ENCODE data around the gene C20orf141. TPM values are rescaled to one million over a fixed set of nuclear protein-coding genes. Genes with fewer than 3 reads are reported as not detected.

C20orf141 gene
- total RNA-seq, 1 experiment from 2014 or later = not detected

DNA sequence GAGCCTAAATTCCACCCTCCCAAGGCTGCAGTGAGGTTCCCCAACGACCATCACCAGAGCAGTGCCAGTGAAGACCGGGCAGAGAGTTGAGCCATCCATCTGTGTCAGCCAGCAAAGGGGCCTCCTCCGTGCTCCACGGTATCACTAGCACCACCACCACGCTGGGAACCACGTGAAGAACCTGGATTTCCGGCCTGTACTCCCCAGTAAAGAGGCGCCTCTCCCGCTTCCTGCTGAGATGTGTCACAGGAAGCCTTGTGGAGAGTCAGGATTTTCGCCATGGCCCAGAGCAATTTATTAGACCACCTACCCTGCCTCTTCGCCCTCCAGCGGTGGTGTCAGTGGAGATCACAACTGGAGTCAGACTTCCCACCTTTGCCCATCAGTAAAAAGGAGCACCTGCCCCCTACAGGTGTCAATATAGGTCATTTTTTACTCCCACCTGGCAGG lies 43.1 kb upstream of the C20orf141 start:
- peaks cover 32% of the 10 kb centered on the region for H3K27me3 Mint-ChIP-seq (ENCODE audit: low read depth)
- peaks cover 4 to 5% of the 10 kb centered on the region in 2 experiments; a peak in 2 of 4 replicates for H3K4me1 Mint-ChIP-seq
- H2AK5ac ChIP-seq (ENCODE audit: insufficient read length, low read length) = no peak overlapping the region
- H3K23me2 ChIP-seq (ENCODE audit: insufficient read length, low read depth, low read length, poor library complexity, severe bottlenecking) = no peaks in the 10 kb centered on the region
- H3K27ac ChIP-seq (ENCODE audit: insufficient read length, low read depth, low read length) = no peak overlapping the region
- no peak overlapping the region for H3K4me2 ChIP-seq (ENCODE audit: insufficient read depth, insufficient read length, low read length)
- no peak overlapping the region for H2BK120ac ChIP-seq (ENCODE audit: low read depth, low read length, poor library complexity, severe bottlenecking)
- H4K5ac ChIP-seq (ENCODE audit: insufficient read length, low read depth, low read length) = no peak overlapping the region
- H3K9me3 ChIP-seq (ENCODE audit: control insufficient read depth, low read depth, low read length) = no peaks in the 10 kb centered on the region
- H3K9ac ChIP-seq (ENCODE audit: extremely low read depth, insufficient read length, low read length) = no peak overlapping the region
- no peak overlapping the region for H4K91ac ChIP-seq (ENCODE audit: insufficient read length, low read depth, low read length)
- H2BK20ac ChIP-seq (ENCODE audit: low read depth, low read length, poor library complexity, severe bottlenecking) = no peak overlapping the region
- no peak overlapping the region for H3K4ac ChIP-seq (ENCODE audit: low read depth, low read length)
- no peaks in the 10 kb centered on the region for H4K20me1 ChIP-seq (ENCODE audit: control insufficient read depth, insufficient read depth, insufficient read length)
- no peak overlapping the region for H3T11ph ChIP-seq (ENCODE audit: low read length)
- H3K79me1 ChIP-seq (ENCODE audit: insufficient read depth, low read depth, low read length, poor library complexity, severe bottlenecking) = no peaks in the 10 kb centered on the region
- H3K4me1 ChIP-seq (ENCODE audit: insufficient read depth, low read length) = no peaks in the 10 kb centered on the region
- no peaks in the 10 kb centered on the region for H3K27me3 ChIP-seq (ENCODE audit: insufficient read depth, low read length)
- H3K56ac ChIP-seq (ENCODE audit: insufficient read length, low read depth, low read length) = no peak overlapping the region
- no peak overlapping the region for H3K4me3 Mint-ChIP-seq
- H3K23ac ChIP-seq (ENCODE audit: insufficient read length, low read depth, low read length) = no peak overlapping the region
- H3K36me3 Mint-ChIP-seq (ENCODE audit: insufficient read depth in 1 of 3, low read depth in 3 of 3) = no peaks in the 10 kb centered on the region
- no peak overlapping the region for H3K14ac ChIP-seq (ENCODE audit: insufficient read depth, low read length)
- H2BK5ac ChIP-seq (ENCODE audit: insufficient read length, low read length) = no peak overlapping the region
- no peak overlapping the region for H2BK15ac ChIP-seq (ENCODE audit: low read depth, low read length)
- H3K79me2 ChIP-seq (ENCODE audit: insufficient read depth, low read length) = no peaks in the 10 kb centered on the region
- TF ChIP-seq, protein P1, sequence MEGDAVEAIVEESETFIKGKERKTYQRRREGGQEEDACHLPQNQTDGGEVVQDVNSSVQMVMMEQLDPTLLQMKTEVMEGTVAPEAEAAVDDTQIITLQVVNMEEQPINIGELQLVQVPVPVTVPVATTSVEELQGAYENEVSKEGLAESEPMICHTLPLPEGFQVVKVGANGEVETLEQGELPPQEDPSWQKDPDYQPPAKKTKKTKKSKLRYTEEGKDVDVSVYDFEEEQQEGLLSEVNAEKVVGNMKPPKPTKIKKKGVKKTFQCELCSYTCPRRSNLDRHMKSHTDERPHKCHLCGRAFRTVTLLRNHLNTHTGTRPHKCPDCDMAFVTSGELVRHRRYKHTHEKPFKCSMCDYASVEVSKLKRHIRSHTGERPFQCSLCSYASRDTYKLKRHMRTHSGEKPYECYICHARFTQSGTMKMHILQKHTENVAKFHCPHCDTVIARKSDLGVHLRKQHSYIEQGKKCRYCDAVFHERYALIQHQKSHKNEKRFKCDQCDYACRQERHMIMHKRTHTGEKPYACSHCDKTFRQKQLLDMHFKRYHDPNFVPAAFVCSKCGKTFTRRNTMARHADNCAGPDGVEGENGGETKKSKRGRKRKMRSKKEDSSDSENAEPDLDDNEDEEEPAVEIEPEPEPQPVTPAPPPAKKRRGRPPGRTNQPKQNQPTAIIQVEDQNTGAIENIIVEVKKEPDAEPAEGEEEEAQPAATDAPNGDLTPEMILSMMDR (conservative IDR thresholded peaks at IDR 0.05) = peak; percentile 46; the same call in 2 of the 3 replicates
- H3K18ac ChIP-seq (ENCODE audit: insufficient read length, low read depth, low read length) = no peak overlapping the region
- H4K8ac ChIP-seq (replicated peaks; ENCODE audit: insufficient read length, low read depth, low read length) = no peak overlapping the region
- H3K27ac Mint-ChIP-seq = no peak overlapping the region
- H2AFZ ChIP-seq (ENCODE audit: low read length) = no peak overlapping the region
- DNase-seq = peak; percentile 65
- H3K9me3 Mint-ChIP-seq = peaks cover 2 to 3% of the 10 kb centered on the region in 2 experiments; a peak in 1 of 5 replicates
- no peak overlapping the region for H2BK12ac ChIP-seq (ENCODE audit: insufficient read length, low read depth, low read length)
- WGBS (ENCODE audit: extremely low coverage, insufficient read length, low lambda C conversion rate) = no CpG with 5 or more reads among the region's 12 CpGs
